ENCODE data around the gene HTRA1. TPM values are rescaled to one million over a fixed set of nuclear protein-coding genes. Genes with fewer than 3 reads are reported as not detected.

Gene HTRA1
- total and polyA plus RNA-seq, 9 of the 15 experiments (the other 6 are each of a cell fraction or from before 2014, with no cell fraction given) = 0.06 to 0.16 (median 0.13) TPM; not detected in 5

DNA sequence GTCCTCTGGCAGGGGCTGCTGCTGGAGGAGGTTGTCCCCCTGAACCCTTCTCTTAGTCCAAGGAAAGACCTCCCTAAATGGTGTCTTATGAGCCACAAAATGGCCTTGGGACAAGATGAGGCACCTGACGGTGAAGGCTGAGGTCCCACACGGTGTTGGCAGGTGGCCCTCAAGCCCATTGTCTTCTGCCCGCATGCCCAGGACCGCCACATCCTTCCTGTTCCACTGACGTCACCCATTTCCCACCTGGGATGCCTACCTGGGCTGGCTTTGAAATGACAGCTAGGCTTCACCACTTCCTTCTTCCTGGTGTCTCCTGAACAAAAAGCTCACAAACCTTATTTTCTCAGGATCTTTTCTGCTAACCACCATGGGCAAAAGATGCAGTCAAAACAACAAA, 97.1 kb downstream of the HTRA1 start:
- BruUV-seq (replicated peaks) = no TSS peak
- Histone ChIP-seq H3K9me1 (ENCODE audit: control insufficient read depth, insufficient read depth, low read length) (no peaks in the 10 kb centered on the region), H2AFZ (ENCODE audit: low read depth, low read length) (no peak overlapping the region), H3K9ac (ENCODE audit: insufficient read depth in 1 of 2, low read depth in 2 of 2, low read length in 2 of 2) (no peak overlapping the region), H3K79me2 (ENCODE audit: control insufficient read depth, insufficient read depth, low read length) (no peaks in the 10 kb centered on the region), H3K4me1 (replicated peaks in 1 of 2; ENCODE audit: control insufficient read depth in 2 of 2, insufficient read depth in 2 of 2, low read length in 2 of 2) (no peaks in the 10 kb centered on the region), H3K9me3 (replicated peaks; ENCODE audit: control insufficient read depth, insufficient read depth, low read depth, low read length) (no peaks in the 10 kb centered on the region), H3K36me3 (ENCODE audit: control insufficient read depth, insufficient read depth, low read length) (no peaks in the 10 kb centered on the region), H3K27ac (ENCODE audit: extremely low read depth, low read depth, low read length) (no peak overlapping the region), H3K4me2 (ENCODE audit: insufficient read depth, low read length) (no peak overlapping the region), H3K27me3 (ENCODE audit: control insufficient read depth in 2 of 2, insufficient read depth in 2 of 2, low read length in 2 of 2) (peaks cover 0 to 4% of the 10 kb centered on the region in 2 experiments; a peak in 1 of 5 replicates), H4K20me1 (replicated peaks; ENCODE audit: control insufficient read depth, insufficient read depth, low read length) (no peaks in the 10 kb centered on the region), H3K4me3 (no peak overlapping the region)
- ChIA-PET POLR2A (no interaction called here), CTCF (ENCODE audit: low intra/inter-chr PET ratio) (no interaction called here)
- DNase-seq (ENCODE audit: extremely low read depth in 1 of 4, low spot score in 3 of 4) = no peak
- ATAC-seq = no peak
- FAIRE-seq = no peak
- 0% methylated on average over 5 of the region's 5 CpGs for WGBS (ENCODE audit: insufficient coverage, low coverage, missing lambda C conversion rate)
- intact Hi-C loops (cut with micrococcal nuclease) (no loop called here), in situ Hi-C loops (cut with MboI) (no loop called here)
- TF ChIP-seq, protein P1, sequence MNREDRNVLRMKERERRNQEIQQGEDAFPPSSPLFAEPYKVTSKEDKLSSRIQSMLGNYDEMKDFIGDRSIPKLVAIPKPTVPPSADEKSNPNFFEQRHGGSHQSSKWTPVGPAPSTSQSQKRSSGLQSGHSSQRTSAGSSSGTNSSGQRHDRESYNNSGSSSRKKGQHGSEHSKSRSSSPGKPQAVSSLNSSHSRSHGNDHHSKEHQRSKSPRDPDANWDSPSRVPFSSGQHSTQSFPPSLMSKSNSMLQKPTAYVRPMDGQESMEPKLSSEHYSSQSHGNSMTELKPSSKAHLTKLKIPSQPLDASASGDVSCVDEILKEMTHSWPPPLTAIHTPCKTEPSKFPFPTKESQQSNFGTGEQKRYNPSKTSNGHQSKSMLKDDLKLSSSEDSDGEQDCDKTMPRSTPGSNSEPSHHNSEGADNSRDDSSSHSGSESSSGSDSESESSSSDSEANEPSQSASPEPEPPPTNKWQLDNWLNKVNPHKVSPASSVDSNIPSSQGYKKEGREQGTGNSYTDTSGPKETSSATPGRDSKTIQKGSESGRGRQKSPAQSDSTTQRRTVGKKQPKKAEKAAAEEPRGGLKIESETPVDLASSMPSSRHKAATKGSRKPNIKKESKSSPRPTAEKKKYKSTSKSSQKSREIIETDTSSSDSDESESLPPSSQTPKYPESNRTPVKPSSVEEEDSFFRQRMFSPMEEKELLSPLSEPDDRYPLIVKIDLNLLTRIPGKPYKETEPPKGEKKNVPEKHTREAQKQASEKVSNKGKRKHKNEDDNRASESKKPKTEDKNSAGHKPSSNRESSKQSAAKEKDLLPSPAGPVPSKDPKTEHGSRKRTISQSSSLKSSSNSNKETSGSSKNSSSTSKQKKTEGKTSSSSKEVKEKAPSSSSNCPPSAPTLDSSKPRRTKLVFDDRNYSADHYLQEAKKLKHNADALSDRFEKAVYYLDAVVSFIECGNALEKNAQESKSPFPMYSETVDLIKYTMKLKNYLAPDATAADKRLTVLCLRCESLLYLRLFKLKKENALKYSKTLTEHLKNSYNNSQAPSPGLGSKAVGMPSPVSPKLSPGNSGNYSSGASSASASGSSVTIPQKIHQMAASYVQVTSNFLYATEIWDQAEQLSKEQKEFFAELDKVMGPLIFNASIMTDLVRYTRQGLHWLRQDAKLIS (CRISPR knock-in tag; IDR thresholded peaks at IDR 0.05) = no peak
- TF ChIP-seq ZNF551 (CRISPR knock-in tag; IDR thresholded peaks at IDR 0.05) (no peak), RUNX1 (IDR thresholded peaks at IDR 0.05; ENCODE audit: low read depth) (no peak), PPARD (CRISPR knock-in tag; IDR thresholded peaks at IDR 0.05) (no peak), DPF2 (IDR thresholded peaks at IDR 0.05) (no peak), MTF1 (CRISPR knock-in tag; IDR thresholded peaks at IDR 0.05; ENCODE audit: borderline replicate concordance) (no peak)
- TF ChIP-seq, protein P2, sequence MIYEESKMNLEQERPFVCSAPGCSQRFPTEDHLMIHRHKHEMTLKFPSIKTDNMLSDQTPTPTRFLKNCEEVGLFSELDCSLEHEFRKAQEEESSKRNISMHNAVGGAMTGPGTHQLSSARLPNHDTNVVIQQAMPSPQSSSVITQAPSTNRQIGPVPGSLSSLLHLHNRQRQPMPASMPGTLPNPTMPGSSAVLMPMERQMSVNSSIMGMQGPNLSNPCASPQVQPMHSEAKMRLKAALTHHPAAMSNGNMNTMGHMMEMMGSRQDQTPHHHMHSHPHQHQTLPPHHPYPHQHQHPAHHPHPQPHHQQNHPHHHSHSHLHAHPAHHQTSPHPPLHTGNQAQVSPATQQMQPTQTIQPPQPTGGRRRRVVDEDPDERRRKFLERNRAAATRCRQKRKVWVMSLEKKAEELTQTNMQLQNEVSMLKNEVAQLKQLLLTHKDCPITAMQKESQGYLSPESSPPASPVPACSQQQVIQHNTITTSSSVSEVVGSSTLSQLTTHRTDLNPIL (CRISPR knock-in tag; IDR thresholded peaks at IDR 0.05) = no peak

All from K562 (cell line).